NT2/D1 (cell line): ENCODE results near the gene MARCKS.

Source experiments
- YY1 ChIP-seq: IDR thresholded peaks from 2 replicates; pipeline ENCODE4 v1.6.1; 2011; ENCODE audit not compliant: insufficient read length, insufficient read depth
- ZNF274 ChIP-seq: IDR thresholded peaks from 2 replicates; pipeline ENCODE4 v1.6.1; 2011; ENCODE audit warnings: mild to moderate bottlenecking, low read depth, low read length

- TF ChIP-seq ZNF274: no peak
- TF ChIP-seq YY1: no peak
These were observed 10.6 kb upstream of the MARCKS start for GRCh38 chr6:113846577-113846976.
